Kidney (tissue), 14 donors: ENCODE results near the gene MORC1. TPM values are rescaled to one million over a fixed set of nuclear protein-coding genes. Genes with fewer than 3 reads are reported as not detected.
"Not testable (repeated sequence)": the region's sequence is repeated elsewhere in the genome, so short reads cannot be mapped to it uniquely, and the experiment has no call there.

Experiments used
- DNase-seq, 5 donors: peaks; one replicate each; pipeline ENCODE4 v3.0.0-alpha.2; 2013 to 2020
- FAIRE-seq: peaks from 2 replicates; lab custom pipeline; 2012; peaks lifted over from hg19 to GRCh38; lab: Jason Lieb, UNC
- H3K27ac ChIP-seq, 2 donors: one replicate each; pipeline ENCODE4 v1.7.0; 2013; ENCODE audit warnings: low read depth in 2 of 2, low read length in 2 of 2, inconsistent platforms in 1 of 2
- H3K27me3 ChIP-seq: one replicate; pipeline ENCODE4 v1.7.1; 2013; ENCODE audit warnings: low read length, inconsistent platforms; ENCODE audit not compliant: control insufficient read depth, insufficient read depth
- H3K36me3 ChIP-seq, 3 donors: one replicate each; pipeline versions ENCODE4 v1.7.0 to v1.7.1; 2013; ENCODE audit warnings: low read length in 3 of 3, control low read depth in 1 of 3, inconsistent platforms in 1 of 3; ENCODE audit not compliant: insufficient read depth in 3 of 3, control insufficient read depth in 2 of 3
- H3K4me1 ChIP-seq, 3 donors: one replicate each; pipeline versions ENCODE4 v1.7.0 to v1.7.1; 2013; ENCODE audit warnings: low read length in 3 of 3, inconsistent platforms in 1 of 3, low read depth in 1 of 3; ENCODE audit not compliant: control insufficient read depth in 2 of 3, insufficient read depth in 2 of 3
- H3K4me3 ChIP-seq, 3 donors: one replicate each; pipeline versions ENCODE4 v1.7.0 to v1.8.1; 2013; ENCODE audit warnings: low read length in 3 of 3, control low read depth in 1 of 3, inconsistent platforms in 1 of 3
- H3K9ac ChIP-seq, 3 donors: one replicate each; pipeline versions ENCODE4 v1.7.0 to v1.7.1; 2013; ENCODE audit warnings: low read length in 3 of 3, control low read depth in 1 of 3, inconsistent platforms in 1 of 3
- H3K9me3 ChIP-seq, 3 donors: one replicate each; pipeline versions ENCODE4 v1.7.0 to v1.7.1; 2013; ENCODE audit warnings: low read length in 3 of 3, control low read depth in 1 of 3, inconsistent platforms in 1 of 3; ENCODE audit not compliant: control insufficient read depth in 2 of 3, insufficient read depth in 1 of 3
- CTCF ChIP-seq: IDR thresholded peaks from 3 replicates; pipeline ENCODE4 v1.5.1; 2012; ENCODE audit warnings: mild to moderate bottlenecking, moderate library complexity, borderline replicate concordance; ENCODE audit not compliant: insufficient read depth; ENCODE audit errors: extremely low read depth
- intact Hi-C: fragments of 100-400 bp; cut with DNase I; formaldehyde crosslinking; loops from one replicate; pipeline ENCODE4 v1.11.1; 2022
- polyA plus RNA-seq: library from polyadenylated mRNA; stranded (reverse); fragments of 350-450 nt; fragmentation: Illumina TruSeq; extraction: RNeasy Lipid Tissue Mini Kit (QIAGEN cat#74804); gene quantifications from one replicate; pipeline ENCODE4 v1.2.3, GENCODE V29; 2014; ENCODE audit warnings: low read depth, low replicate concordance; ENCODE audit not compliant: insufficient read depth
- total RNA-seq: library from RNA; stranded (reverse); fragmentation: NEBNext Ultra II Directional; extraction: Animal tissue kit (Norgen Biotek cat#: 25700); gene quantifications from one replicate; pipeline ENCODE4 v1.2.1, GENCODE V29; 2021
- donor health status: control.
- donor health status: control.
- donor health status: control.
- donor health status: control.
- donor health status: control.
- donor health status: DM: yes; HTN: yes; CAD: no.
- donor health status: Normal renal cell carcinoma (clear cell type).

The MORC1 gene
- total and polyA plus RNA-seq, 2 donors from 2014 or later: 0.06 TPM; not detected in 1

- H3K36me3 ChIP-seq: no peaks in the 10 kb centered on the region
- intact Hi-C loops: no loop called here
- no peak for FAIRE-seq
These were observed 25.7 kb upstream of the MORC1 start for GRCh38 chr3:109143646-109144045.

GRCh38 chr3:109140318-109140717, 22.4 kb upstream of the MORC1 start:
- no peaks in the 10 kb centered on the region for H3K27me3 ChIP-seq
- no peak overlapping the region for H3K27ac ChIP-seq
- intact Hi-C loops: no loop called here
- no peak overlapping the region for H3K4me3 ChIP-seq
- DNase-seq (no peak), FAIRE-seq (no peak)
- no peaks in the 10 kb centered on the region for H3K9me3 ChIP-seq
- H3K36me3 ChIP-seq: no peaks in the 10 kb centered on the region
- no peak for TF ChIP-seq CTCF
- no peak overlapping the region for H3K9ac ChIP-seq
- peaks cover 0 to 16% (median 2%) of the 10 kb centered on the region in 3 donors for H3K4me1 ChIP-seq

More at GRCh38 chr3:109143646-109144045, 25.7 kb upstream of the MORC1 start:
- H3K27me3 ChIP-seq: no peaks in the 10 kb centered on the region
- no peak for TF ChIP-seq CTCF
- no peak overlapping the region for H3K27ac ChIP-seq
- no peaks in the 10 kb centered on the region for H3K9me3 ChIP-seq
- no peak for DNase-seq
- no peak overlapping the region for H3K9ac ChIP-seq
- peaks cover 0 to 16% (median 2%) of the 10 kb centered on the region in 3 donors for H3K4me1 ChIP-seq
- H3K4me3 ChIP-seq: no peak overlapping the region

GRCh38 chr3:109137761-109138160, 19.8 kb upstream of the MORC1 start:
- no peak for FAIRE-seq
- Histone ChIP-seq H3K27me3 (no peaks in the 10 kb centered on the region), H3K9me3 (no peaks in the 10 kb centered on the region), H3K4me1 (peaks cover 0 to 5% (median 0%) of the 10 kb centered on the region in 3 donors), H3K36me3 (no peaks in the 10 kb centered on the region), H3K4me3 (peak overlapping the region in 2 of 3 donors; percentile 34 to 43), H3K27ac (no peak overlapping the region), H3K9ac (no peak overlapping the region)
- intact Hi-C loops: no loop called here
- peak; percentile 2 for TF ChIP-seq CTCF
- peak in 4 of 5 donors; percentile 61 to 92 (median 87) for DNase-seq

GRCh38 chr3:109136523-109136922, 18.6 kb upstream of the MORC1 start, which contains the start of gene C3orf85:
Gene C3orf85 (plus strand): TSS chr3:109136719. CDS start chr3:109136848, 129 bp downstream.
- Histone ChIP-seq H3K36me3 (no peaks in the 10 kb centered on the region), H3K4me1 (peaks cover 0 to 5% (median 0%) of the 10 kb centered on the region in 3 donors), H3K9me3 (no peaks in the 10 kb centered on the region), H3K27ac (peak within 1 kb of the TSS in 1 of 2 donors; percentile 25), H3K27me3 (no peaks in the 10 kb centered on the region), H3K4me3 (peak within 1 kb of the TSS; percentile 19 to 52 (median 49)), H3K9ac (no peak within 1 kb of the TSS)
- FAIRE-seq (no peak), DNase-seq (no peak)
- intact Hi-C loops: no loop called here
- TF ChIP-seq CTCF: no peak

GRCh38 chr3:109133474-109133816, 15.5 kb upstream of the MORC1 start:
- not testable (repeated sequence) for H3K9ac ChIP-seq, FAIRE-seq, DNase-seq

More at GRCh38 chr3:109133474-109133816, 15.5 kb upstream of the MORC1 start:
- H3K4me3 ChIP-seq, H3K9me3 ChIP-seq, H3K4me1 ChIP-seq, H3K27me3 ChIP-seq, H3K27ac ChIP-seq, H3K36me3 ChIP-seq, intact Hi-C loops: not testable (repeated sequence)
